HG03060 (cell line): Measurements from ENCODE around the gene SLC4A5.

ENCODE experiments used
- ATAC-seq: cut with Tn5 transposase; IDR thresholded peaks from one replicate; pipeline ENCODE4 v1.9.1; 2021; ENCODE audit warnings: low read depth, moderate number of reproducible peaks; ENCODE audit not compliant: unreplicated experiment

The SLC4A5 gene

DNA sequence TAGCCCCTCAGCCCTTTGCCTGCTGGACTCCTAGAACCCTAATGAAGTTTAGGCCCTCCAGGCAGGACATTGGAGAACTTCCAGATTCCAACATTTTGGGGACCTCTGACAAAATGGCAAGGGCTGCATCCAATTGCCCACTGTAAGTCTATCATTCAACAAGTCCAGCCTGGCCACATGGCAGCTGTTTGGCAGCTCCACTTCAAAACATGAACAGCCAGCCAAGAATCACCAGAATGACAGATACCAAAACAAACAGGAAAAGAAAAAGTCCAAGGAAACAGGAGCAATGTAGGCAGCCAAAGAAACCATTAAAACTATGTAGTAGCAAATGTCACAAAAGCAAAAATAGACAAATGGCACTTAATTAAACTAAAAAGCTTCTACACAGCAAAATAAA is 25.5 kb downstream of the SLC4A5 start:
- ATAC-seq: no peak

DNA sequence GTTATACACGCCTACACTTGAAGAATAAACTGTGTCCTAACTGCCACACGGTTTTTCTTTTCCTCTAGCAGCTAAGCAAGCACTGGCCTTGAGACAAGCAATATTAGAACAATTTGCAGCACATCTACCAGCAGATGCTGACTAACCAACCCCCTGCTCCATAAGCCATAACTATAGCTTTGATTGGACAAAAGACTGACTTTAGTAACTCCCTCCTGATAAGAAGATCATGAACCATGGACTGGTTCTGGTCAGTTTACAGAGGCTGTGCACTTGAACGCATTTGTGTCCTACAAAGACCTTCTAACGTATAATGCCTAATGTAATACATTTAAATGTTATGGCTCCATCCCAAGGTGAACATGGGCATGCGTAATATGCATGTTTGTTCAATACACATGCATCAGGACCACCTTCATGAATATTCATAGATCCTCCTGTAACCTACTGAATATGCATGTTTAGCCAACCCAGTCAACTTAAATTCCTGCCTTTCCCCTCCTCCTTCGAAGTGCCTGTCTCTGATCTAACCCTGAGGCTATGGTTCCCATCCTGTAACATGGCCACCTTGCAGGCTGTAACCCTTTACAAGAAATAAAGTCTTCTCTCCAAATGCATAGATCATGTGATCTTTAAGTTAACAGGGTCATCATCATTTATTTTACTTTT is 26.5 kb downstream of the SLC4A5 start:
- no peak for ATAC-seq

DNA sequence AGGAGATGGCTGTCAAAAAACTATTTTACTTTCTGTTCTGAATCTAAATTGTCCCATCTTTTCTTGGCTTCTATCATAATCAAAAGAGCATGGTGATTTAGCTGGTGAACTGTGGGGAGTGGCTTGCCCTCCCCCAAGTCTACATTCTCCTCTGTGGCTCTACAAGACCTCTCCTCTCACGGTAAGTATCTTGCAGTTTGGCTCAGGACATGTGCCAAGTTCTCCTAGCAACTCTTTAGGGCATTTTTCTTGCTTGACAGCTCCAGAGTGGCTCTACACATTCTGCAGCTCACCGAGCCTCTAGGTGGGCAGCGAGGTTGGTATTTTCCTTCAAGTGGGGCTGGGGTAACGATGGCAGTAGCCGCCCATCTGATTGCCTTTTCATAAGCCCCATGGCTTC is 29.1 kb downstream of the SLC4A5 start:
- ATAC-seq: no peak

DNA sequence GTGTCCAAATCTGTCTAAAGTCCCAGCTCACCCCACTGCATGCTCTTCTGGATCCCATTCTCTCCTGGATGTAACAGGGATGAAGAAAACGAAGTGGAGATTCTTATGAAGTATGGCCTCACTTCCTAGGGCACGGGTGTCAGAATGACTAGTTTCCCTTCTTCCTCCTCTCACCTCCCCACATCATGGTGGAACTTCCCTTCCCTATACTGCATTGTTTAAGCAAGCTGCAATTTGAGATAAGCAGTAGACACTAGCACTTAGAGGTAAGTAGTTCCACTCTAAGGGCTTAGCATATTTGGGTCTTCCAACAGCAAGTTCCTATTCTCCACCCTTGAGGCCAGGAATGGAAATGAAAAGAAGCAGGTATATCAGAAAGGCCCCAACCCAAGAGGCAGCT is 29.7 kb downstream of the SLC4A5 start:
- ATAC-seq: no peak

DNA sequence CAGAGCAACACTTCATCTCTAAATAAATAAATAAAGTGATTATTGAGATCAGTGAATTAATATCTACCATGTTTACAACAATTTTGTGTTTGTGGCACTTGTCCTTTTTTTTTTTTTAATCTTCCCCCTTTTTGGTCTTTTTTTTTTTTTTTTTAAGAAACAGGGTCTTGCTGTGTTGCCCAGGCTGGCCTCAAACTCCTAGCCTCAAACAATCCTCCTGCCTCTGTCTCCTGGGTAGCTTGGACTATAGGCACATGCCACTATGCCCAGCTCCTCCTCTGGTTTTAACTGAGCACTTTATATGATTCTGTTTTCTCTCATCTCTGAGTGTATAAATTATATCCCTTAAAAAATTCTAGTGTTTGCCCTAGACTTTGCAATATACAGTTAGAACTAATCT is 30.3 kb downstream of the SLC4A5 start:
- no peak for ATAC-seq

DNA sequence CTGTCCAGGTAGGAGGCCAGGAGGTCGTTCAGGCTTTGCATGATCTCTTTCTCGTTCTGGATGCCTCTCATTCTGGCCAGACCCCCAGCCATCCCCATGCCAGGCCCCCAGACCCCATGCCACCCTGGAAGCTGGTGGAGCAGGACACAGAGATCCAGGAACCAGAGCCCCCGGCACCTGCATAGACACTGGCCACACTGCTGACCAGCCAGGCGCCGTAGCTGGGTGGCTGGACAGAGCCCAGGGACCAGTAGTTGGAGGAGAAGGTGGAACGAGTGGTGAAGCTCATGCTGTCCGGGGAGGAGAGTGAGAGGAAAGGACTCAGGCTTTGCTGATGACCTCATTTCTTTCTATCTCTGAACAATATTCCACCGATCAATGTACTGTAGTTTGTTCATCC is 35.5 kb downstream of the SLC4A5 start:
- no peak for ATAC-seq

DNA sequence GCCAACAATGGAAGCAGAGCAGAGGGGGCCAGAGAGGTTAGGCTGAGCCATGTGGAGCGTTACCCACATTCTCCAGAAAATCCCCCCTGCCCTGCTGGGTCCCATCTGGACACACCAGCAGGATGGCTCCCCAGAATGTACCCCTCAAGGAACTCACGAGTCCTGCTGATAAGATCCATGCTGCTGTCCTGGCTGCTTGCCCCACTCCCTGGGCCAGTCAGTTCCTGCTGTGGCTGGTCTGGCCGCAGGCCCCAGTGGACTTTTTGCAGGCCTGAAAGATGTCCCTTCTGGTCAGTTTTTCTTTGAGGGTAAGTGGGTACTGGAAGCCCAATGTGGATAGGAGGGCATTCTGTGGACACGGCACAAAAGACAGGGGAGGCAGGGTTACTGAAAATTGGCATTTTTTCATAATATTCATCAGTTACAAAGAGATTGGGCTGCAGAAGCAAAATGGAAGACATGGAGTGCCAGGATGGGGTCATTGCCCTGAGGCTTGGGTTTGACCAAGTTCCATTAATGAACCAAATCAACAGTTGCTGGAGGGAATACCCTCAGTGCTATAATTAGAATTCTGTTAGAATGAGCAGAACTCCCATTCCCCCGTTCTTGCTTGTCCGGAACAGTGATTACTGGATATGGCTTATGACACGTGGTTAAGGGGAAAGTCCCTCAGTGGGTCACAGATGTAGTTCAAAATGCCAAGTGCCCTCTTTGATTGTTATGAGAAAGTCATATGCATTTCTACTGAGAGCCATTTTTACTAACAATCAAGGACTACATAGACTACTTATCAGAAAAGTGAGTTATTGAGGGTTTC is 38.7 kb downstream of the SLC4A5 start:
- no peak for ATAC-seq

DNA sequence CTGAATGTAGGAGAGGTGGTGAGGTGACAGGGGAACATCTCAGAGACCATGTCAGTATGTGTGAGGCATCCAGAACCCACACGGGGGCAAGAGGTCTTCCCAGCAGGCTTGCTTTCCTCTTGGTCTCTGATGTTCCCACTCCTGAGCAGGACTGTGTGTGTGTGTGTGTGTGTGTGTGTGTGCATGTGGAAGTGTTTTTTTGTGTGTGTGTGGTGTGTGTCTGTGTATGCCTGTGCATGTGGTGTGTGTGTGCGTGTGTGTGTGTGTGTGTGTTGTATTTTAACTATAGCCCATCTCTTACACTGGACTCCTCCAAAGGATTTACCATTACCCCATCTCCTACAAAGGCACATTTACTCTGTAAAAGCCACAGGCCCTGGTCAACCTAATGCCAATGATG is 40.4 kb downstream of the SLC4A5 start:
- no peak for ATAC-seq

DNA sequence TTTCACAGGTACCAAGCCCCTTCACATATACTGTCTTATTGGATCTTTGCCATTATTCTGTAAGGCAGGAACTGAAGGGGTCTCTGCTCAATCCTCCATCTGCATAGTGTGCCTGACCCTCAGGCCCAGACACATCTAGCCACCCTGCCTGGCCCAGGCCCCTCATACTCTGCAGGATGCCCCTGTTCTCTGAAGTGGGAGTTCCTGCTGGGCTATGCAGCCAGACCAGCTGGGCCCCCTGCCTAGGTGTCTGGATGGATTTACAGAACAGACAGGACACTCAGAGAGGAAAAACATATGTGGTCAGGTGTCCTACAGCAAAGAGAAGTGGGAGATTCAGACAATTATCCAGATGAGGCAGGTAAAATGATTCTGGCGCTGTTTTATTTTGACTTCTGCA is 42.0 kb downstream of the SLC4A5 start:
- no peak for ATAC-seq

DNA sequence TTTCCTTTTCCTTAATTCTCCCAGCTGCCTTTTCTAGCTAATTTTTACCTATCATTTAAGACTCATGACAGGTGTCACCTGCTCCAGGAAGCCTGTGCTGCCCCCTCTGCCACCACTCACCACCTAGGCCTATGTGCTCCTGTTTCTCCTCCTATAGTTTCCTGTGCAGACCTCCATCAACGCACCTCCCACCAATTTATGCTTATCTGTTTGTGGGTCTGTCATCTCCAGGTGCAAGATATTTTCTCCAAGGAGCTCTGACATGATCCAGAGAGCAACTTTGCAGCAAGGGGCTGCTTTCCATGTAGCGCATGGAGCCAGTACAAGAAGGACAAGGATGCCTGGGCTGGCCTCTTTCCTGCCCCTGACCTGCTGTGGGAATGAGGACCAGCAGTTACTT is 42.7 kb downstream of the SLC4A5 start:
- ATAC-seq: no peak

DNA sequence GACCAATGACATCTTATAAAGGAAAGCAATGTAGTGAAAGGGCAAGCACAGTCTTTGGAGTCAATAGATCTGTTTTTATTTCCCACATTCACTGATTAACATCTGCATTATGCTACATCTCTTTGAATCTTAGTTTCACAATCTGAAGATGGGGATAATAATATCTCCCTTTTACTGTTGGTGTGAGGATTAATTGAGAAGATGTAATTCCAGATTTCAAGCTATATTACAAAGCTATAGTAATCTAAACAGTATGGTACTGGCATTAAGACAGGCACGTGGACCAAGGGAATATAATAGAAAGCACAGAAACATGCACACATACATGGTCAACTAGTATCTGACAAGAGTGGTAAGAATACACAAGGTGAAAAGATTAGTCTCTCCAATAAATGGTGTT is 45.3 kb downstream of the SLC4A5 start:
- ATAC-seq: no peak

DNA sequence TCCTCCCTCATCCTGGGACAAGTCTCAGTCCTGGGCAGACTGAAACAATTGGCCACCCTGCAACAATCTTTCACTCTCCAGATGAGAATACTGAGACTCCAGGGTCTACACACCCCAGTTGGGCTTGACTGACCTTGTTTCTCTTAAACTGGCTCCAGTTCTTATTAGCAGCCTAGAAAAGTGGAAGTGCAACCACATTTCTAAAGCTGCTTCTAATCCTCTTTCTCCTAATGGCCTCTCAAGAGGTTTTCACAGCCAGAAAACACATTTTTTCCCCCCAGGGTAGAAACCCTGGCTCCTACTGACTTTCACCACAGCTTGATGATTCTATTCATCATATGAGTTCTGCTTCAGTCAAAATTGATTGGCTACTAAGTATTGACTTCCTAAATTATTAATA is 45.8 kb downstream of the SLC4A5 start:
- ATAC-seq: no peak

DNA sequence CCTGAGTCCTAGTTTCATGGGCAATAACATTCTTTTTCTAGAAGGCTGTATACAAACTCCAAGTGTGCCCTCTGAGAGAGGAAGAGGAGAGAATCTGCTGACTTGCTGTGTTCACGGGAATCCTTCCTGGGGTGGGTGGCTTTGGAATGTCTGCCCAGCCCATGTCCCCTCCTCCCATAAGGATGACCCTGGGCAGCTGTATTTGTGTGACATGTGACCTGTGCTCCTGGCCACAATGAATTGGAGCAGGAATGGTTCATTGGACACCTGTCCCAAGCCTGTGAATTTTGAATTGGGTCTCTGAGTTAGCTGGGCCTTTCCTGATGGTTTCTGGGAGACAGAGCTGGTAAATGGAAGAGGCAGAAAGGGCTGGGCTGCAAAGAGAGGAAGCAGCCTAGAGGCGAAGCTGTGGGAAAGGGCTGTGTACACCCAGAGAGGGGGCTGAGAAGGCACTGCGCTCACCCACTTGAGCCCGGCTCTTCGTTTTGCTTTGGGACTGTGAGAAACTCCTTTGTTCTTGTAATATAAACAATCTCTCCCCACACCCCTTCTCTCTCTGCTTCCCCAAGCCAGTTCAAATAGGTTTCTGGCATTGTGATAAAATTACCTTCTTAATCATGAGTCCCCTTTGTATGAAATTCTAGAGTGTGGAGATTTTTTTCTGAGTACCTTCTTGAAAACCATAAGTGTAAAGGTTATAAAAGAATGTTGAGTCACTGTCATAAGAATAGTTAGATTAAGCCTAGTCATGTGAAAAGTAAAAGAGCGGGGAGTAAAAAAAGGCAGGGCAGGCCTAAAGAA is 49.8 kb downstream of the SLC4A5 start:
- no peak for ATAC-seq

DNA sequence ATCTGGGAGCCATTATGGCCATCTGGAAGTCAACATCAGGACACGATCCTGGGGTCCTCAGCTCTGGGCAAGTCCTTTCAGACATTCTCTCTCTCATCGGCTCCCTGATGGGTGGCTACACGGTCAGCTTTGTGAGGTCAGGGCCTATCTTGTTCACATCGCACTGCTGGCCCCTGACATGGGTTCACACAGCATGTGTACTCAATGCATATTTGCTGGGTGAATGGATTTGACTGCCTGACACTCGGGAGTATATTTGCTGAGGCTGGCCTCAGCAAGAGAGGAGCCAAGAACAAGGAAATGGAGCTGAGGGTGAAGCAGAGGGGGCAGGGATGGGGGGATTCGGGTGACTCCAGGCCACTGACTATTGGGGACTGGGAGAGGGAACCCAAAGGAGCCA is 50.5 kb downstream of the SLC4A5 start:
- no peak for ATAC-seq

DNA sequence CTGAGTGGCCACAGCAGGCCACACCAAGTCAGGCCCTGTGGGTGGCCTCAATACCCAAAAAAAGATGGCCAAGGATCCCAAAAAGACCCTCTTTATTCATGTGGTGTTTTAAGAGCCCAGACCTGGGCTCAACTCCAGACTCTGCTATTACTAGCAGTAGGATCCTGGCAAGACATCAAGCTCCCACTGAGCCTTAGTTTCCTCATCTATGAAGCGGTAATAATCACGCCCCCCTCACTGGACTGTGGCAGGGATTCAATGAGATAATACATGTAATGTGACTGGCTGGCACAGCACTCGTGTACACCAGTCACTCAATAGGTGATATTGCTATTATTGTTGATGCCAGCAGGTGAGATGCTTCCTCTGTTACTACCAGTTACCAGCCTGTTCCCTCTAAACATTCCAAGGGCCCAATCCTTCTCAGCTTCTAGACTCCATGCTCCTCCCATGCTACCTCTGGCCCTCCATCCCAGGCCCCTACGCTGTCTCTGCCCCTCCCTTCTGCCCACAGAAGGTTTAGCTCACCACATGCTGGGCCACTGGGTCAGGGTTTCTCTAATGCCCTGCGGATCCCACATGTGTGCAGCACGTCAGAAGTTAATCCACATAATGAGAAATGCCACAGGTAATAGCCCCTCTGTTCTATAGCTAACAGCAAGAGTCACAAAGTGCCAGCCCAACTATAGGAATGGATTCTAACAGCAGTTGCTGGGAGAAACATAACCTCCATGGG is 51.2 kb downstream of the SLC4A5 start:
- no peak for ATAC-seq

DNA sequence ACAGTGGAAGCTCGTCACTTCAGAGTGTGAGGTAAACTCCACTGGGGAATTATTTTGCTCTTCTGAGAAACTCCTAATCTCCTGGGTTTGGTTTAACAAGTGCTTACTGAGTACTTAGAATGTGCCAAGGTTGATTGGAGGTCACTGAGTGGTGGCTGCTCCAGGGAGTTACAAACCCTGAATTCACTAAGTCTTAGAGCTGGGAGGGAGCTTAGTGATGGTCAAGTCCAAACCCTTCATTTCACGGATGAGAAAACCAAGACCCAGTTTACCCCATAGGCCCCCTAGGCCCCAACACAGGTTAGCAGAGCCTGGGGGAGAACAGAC is 52.0 kb downstream of the SLC4A5 start:
- ATAC-seq: no peak

DNA sequence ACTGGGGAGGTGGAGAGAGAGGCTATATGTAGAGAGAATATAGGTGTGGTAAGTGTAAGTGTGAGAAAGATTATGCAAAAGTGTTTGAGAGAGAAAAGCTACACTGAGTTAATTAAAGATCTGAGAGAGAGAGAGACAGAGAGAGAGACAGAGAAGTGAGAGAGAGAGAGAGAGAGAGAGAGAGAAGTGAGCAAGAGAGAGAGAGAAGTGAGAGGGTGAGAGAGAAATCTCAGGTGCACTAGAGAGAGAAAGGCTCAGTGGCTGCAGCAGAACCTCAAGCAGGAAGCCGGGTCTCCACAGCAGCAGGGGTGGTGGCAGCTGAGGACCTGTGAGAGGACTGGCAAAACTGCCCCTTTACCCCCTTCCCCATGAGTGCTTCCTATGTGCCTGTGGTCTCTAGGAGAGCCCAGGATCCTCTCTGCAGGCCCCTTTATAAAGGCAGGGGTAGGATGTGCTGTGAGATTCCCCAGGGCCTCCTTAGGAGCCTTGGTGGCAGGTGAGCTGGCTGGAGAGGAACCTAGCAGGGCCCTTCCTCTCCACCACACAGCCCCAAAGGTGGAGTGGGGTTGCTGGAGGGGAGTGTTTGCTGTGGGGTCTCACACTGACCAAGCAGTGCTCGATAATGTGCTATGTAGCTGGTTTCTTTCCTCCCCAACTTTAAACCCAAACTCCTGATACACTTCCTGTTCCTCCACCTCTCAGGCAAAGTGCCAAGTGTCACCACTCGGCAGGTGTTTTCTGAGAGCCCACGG is 52.6 kb downstream of the SLC4A5 start:
- ATAC-seq: no peak

DNA sequence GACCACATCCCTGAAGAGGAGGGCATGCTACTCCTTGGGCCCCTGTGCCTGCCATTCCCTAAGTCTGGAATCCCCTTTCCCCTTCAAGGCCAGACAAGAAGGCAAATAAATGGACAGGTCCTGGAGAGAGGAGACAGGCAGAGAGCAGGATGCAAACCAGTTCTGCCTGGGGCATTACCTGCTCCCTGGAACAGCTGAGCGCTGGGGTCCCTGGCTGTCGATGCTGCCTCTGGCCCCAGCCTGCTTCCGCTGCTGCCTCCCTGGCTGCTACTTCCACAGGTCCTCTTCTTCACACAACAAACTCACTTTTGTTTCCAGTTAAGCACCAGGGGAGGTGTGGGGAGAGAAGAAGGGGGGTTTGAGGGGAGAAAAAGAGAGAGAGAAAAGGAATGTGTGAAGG is 53.1 kb downstream of the SLC4A5 start:
- no peak for ATAC-seq

DNA sequence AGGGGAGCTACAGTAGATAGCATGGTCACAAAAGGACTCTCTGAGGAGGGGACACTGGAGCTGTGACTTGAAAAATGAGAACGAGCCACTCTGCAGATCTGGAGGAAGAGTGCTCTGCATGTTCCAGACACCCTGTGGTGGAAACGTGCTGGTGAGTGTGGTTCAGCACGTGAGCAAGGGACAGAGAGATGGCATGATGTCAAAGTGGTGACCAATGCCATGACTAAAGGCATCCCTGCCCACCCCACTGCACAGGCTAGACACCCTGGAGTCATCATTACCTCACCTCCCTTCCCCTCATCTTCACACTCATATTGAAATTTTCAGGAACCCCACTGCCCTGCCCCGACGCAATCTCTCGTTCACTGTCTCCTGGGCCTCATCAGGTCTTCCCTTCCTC is 56.5 kb downstream of the SLC4A5 start:
- ATAC-seq: no peak
